ENCODE data around the gene TNRC6A.

DNA sequence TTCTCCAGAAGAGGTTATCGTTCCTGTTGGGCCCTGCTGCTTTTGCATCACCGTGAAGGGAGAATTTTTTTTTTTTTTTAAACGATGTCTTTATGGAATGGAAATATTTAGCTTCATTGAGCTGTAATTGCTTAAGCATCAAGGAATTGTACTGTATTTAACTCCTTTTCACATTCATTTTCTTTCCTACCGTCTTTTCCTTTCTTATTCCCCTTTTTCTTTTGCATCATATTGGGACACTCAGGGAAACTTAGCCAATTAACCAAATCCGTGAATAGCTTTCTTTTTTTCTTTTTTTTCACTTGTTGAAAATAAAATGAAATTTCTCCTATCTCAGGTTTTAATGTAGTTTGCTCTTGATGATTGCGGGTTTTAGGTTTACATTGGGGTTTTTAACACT lies 1.5 kb downstream of the TNRC6A start:
- TF ChIP-seq, protein P1, sequence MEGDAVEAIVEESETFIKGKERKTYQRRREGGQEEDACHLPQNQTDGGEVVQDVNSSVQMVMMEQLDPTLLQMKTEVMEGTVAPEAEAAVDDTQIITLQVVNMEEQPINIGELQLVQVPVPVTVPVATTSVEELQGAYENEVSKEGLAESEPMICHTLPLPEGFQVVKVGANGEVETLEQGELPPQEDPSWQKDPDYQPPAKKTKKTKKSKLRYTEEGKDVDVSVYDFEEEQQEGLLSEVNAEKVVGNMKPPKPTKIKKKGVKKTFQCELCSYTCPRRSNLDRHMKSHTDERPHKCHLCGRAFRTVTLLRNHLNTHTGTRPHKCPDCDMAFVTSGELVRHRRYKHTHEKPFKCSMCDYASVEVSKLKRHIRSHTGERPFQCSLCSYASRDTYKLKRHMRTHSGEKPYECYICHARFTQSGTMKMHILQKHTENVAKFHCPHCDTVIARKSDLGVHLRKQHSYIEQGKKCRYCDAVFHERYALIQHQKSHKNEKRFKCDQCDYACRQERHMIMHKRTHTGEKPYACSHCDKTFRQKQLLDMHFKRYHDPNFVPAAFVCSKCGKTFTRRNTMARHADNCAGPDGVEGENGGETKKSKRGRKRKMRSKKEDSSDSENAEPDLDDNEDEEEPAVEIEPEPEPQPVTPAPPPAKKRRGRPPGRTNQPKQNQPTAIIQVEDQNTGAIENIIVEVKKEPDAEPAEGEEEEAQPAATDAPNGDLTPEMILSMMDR (IDR thresholded peaks at IDR 0.05): no peak
- TF ChIP-seq POLR2A (IDR thresholded peaks at IDR 0.05): no peak

Data from right lobe of liver (tissue), 4 donors.